AG04450 (cell line): ENCODE measurements around the gene AGAP9. TPM values are rescaled to one million over a fixed set of nuclear protein-coding genes. Genes with fewer than 3 reads are reported as not detected.
"Not testable (repeated sequence)": the region's sequence is repeated elsewhere in the genome, so short reads cannot be mapped to it uniquely, and the experiment has no call there.

Experiments used
- CTCF ChIA-PET: fragments of 300-600, 350-600 bp; formaldehyde crosslinking; extraction: SDS; loops from one replicate; lab custom pipeline; 2022; ENCODE audit warnings: antibody characterized with exemption, inconsistent platforms; lab: Charles Lee
- POLR2A ChIA-PET: fragments of 350-600 bp; formaldehyde crosslinking; extraction: SDS; loops from one replicate; lab custom pipeline; 2021; ENCODE audit warnings: antibody characterized with exemption, inconsistent platforms; lab: Yijun Ruan, JAX
- DNase-seq: peaks from one replicate; pipeline ENCODE4 v3.0.0-alpha.2; 2011; ENCODE audit warnings: low read depth, low spot score
- H3K27ac ChIP-seq: one replicate; pipeline ENCODE4 v1.5.1; 2012; ENCODE audit warnings: low read depth, low read length, control low read depth
- H3K27me3 ChIP-seq: one replicate; pipeline ENCODE4 v1.6.0; 2012; ENCODE audit warnings: low read length; ENCODE audit not compliant: control insufficient read depth, insufficient read depth
- H3K4me3 ChIP-seq: 2 replicates; pipeline ENCODE4 v1.5.1; 2011; ENCODE audit warnings: mild to moderate bottlenecking, low read depth, low read length, control low read depth
- H3K9me3 ChIP-seq: 2 replicates; pipeline ENCODE4 v1.5.1; 2012; ENCODE audit warnings: low read length; ENCODE audit not compliant: control insufficient read depth, insufficient read depth
- polyA plus RNA-seq: library from polyadenylated mRNA; depleted of rRNA; stranded (reverse); fragments of >200 nt; gene quantifications from 2 replicates; pipeline ENCODE4 v1.2.3, GENCODE V29; 2011

The AGAP9 gene
- polyA plus RNA-seq, 1 experiment = 3.6 TPM

- H3K27me3 ChIP-seq, H3K27ac ChIP-seq, DNase-seq, H3K9me3 ChIP-seq, H3K4me3 ChIP-seq, CTCF ChIA-PET, POLR2A ChIA-PET: not testable (repeated sequence)
Measured at GRCh38 chr10:47483923-47484322, 39.5 kb downstream of the AGAP9 start, which contains the start of gene ANXA8. TSS of gene ANXA8 (minus strand) at chr10:47484115. CDS start at chr10:47483933, 182 bp downstream.

DNA sequence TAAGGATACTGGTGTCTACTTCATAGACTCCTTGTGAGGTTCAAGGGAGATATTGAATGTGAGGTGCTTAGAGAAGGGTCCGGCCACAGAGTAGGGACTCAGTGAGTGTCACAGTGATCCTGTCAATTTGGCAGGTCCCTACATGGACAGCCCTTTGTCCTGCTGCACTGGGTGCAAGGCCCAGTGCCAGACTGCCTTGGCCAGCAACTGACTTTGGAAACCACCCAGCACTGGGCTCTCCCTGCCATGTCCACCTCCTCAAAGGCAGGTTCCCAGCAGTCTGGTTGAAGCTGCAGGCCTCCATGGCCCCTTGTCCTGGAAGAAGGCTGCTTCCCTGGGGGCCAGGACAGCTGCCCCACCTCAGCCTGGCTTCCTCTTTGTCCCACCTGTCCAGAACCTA, 41.1 kb downstream of the AGAP9 start:
- DNase-seq, H3K9me3 ChIP-seq, H3K27ac ChIP-seq, CTCF ChIA-PET, H3K4me3 ChIP-seq, POLR2A ChIA-PET, H3K27me3 ChIP-seq: not testable (repeated sequence)

GRCh38 chr10:47481768-47482181, 41.7 kb downstream of the AGAP9 start:
- H3K9me3 ChIP-seq, H3K27ac ChIP-seq, H3K27me3 ChIP-seq, POLR2A ChIA-PET, H3K4me3 ChIP-seq, CTCF ChIA-PET, DNase-seq: not testable (repeated sequence)

DNA sequence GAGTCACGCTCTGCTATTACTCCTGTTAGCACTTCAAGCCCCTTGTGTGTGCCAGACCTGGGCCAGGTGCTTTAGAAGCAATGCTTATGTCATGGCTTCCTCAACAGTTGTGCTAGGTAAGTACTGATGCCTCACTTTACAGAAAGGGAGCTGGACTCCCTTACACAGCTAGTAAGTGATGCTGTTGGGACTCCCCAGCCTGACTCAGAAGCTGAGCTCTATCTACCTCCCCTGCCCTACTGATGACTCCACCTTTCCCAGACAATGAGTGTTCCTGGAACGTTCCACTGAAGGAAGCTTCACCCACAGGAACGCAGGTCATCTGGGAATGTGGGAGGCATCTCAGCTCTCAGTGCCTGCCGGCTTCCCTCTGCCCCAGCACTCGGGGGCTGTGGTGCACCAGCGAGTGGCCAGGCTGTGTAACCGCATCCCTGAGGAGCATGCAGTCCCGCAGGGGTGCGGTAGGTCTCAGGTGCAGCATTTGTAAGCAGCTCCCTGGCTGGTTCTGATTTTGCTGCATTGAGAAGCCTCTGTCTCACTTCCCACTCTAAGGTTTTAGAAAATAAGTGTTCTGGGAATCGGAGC, 42.2 kb downstream of the AGAP9 start:
- POLR2A ChIA-PET, CTCF ChIA-PET, H3K9me3 ChIP-seq, H3K27me3 ChIP-seq, H3K4me3 ChIP-seq, DNase-seq, H3K27ac ChIP-seq: not testable (repeated sequence)

DNA sequence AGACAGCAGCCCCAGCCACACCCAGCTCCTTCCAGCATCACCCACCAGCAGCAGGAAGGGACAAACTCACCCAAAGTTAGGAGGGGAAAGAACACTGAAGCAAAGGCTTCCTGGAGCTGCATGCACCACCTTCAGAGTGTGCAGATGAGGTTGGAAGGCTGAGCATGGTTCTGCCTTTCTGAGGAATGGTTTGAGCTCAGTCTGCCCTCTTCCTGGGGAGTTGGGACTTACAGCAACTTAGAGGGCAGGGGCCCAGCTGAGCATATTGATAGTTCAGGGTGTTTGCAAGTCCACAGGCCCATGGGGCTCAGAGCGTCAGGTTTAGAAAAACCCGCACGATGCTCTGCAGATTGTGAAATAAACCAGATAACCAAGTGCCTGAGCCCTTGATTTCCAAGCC, 43.3 kb downstream of the AGAP9 start:
- H3K27ac ChIP-seq, H3K9me3 ChIP-seq, DNase-seq, H3K4me3 ChIP-seq, CTCF ChIA-PET, POLR2A ChIA-PET, H3K27me3 ChIP-seq: not testable (repeated sequence)

- H3K27me3 ChIP-seq, H3K9me3 ChIP-seq, CTCF ChIA-PET, H3K4me3 ChIP-seq, H3K27ac ChIP-seq, DNase-seq, POLR2A ChIA-PET: not testable (repeated sequence)
Measured at GRCh38 chr10:47478114-47478513, 45.3 kb downstream of the AGAP9 start.

DNA sequence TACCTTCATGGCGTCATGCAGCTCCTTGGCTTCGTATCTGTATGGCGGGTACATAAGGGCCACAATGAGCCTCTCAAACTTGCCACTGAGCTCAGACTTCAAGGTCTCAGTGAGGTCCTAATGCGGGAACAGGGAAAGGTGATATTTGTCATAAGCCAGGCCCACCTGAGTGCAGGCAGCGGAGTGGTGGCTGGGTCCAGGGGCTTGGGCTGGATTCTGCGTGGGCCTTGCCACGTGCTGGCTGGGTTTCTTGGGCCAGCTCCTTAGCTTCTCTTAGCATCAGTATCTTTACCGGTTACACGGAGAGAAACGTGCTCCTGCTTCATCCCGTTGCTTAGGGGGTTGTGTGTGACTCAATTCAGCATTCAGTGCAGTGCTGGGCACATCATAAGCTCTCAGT, 46.4 kb downstream of the AGAP9 start:
- H3K27me3 ChIP-seq, CTCF ChIA-PET, DNase-seq, H3K9me3 ChIP-seq, POLR2A ChIA-PET, H3K27ac ChIP-seq, H3K4me3 ChIP-seq: not testable (repeated sequence)

GRCh38 chr10:47475101-47475500, 48.3 kb downstream of the AGAP9 start:
- H3K4me3 ChIP-seq, H3K27ac ChIP-seq, CTCF ChIA-PET, H3K27me3 ChIP-seq, POLR2A ChIA-PET, H3K9me3 ChIP-seq, DNase-seq: not testable (repeated sequence)

GRCh38 chr10:47473516-47473915, 49.9 kb downstream of the AGAP9 start:
- H3K4me3 ChIP-seq, H3K27ac ChIP-seq, POLR2A ChIA-PET, CTCF ChIA-PET, H3K9me3 ChIP-seq, H3K27me3 ChIP-seq, DNase-seq: not testable (repeated sequence)

DNA sequence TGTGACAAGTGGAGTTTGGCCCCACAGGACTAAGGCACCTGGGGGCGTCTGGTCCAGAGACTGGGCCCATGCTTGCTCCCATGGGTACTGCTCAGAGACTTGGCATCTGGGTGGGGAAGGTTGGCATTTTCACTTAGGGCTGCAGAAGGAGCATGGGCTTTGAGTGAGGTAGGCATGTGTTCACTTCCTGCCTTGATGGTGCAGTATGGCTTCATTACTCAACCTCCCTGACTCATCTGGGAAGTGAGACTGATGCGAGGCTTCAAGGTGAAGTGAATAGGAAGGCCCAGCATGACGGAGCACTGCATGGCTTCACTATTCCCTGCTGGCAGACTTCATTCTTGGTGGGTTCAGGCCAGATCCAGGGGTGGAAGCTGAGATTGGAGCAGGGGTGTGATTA, 50.8 kb downstream of the AGAP9 start:
- H3K4me3 ChIP-seq, DNase-seq, H3K27me3 ChIP-seq, CTCF ChIA-PET, POLR2A ChIA-PET, H3K27ac ChIP-seq, H3K9me3 ChIP-seq: not testable (repeated sequence)

DNA sequence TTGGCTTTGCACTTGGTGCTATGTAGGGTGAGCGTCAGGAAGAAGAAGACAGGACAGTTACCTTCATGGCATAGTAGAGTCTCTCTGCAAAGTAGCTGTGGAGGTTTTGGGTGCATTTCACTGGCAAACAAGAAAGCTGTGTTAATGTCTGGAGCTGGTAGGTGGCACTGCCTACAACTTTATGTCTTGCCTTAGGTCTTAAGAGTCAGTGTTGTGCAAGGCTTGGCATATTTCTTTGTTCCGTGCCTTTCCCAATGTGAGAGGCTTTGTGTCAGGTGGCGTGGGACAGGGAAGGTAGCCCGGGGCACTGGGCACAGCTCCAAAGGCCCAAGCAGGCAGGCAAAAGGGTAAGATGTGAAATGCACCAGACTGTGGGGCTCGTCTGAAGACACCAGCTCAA, 51.4 kb downstream of the AGAP9 start:
- CTCF ChIA-PET, H3K27ac ChIP-seq, DNase-seq, POLR2A ChIA-PET, H3K4me3 ChIP-seq, H3K27me3 ChIP-seq, H3K9me3 ChIP-seq: not testable (repeated sequence)

DNA sequence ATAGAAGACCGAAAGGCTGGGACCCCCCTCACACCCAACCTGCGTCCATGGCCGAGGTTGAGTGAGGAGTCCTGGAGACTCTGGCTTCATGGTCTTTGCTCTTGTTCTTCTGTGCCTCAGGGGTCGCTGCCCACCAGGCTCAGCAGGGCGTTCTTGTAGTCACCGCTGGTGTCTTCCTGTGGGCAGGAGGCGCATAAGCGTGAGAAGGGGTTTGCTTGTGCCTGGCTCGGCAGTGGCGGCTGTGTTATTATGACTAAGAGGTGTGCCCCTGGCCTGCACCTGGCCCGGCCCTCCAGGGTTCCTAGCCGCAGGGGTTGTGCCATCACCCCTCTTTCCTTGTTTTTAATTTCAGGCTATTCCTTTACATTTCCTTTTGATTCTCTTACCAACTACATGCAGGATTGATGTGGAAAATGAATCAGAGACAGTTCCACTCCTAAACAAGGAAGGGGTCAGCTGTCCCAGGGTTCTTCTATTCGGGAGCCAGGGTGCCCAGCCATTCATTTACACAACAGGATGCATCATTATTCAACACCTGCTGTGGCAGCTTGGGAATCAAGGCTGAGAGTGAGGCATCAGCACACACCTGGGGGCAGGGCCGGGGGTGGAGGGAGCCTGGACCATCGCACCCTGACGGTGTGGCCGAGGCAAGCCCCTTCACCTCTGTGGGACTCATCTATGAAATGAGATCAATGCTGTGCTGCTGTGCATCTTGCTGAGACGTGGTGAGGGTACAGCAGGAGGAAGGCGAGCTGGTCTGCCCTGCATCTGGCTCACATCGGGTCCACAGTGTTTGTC, 54.5 kb downstream of the AGAP9 start:
- not testable (repeated sequence) for H3K4me3 ChIP-seq

More for the DNA sequence above, 54.5 kb downstream of the AGAP9 start:
- CTCF ChIA-PET, DNase-seq, H3K27me3 ChIP-seq, H3K9me3 ChIP-seq, POLR2A ChIA-PET, H3K27ac ChIP-seq: not testable (repeated sequence)
